Activated CD8-positive, alpha-beta memory T cell treated with anti-CD3 and anti-CD28 coated beads, Interleukin-2, amount 10 ng/mL, durations not matched to agents 7 days and 5 days (primary cell): ENCODE results near the gene CARD8. TPM values are rescaled to one million over a fixed set of nuclear protein-coding genes. Genes with fewer than 3 reads are reported as not detected.
"Not testable (repeated sequence)": the region's sequence is repeated elsewhere in the genome, so short reads cannot be mapped to it uniquely, and the experiment has no call there.

ENCODE experiments used
- ATAC-seq: fragments of 150-1000 bp; cut with Tn5 transposase; one replicate; pipeline ENCODE4 v1.10.0; 2021; ENCODE audit warnings: moderate library complexity
- CTCF ChIA-PET: fragments of 350-600 bp; sonication (Branson Sonifier 250); formaldehyde crosslinking; loops from one replicate; lab custom pipeline; 2021; ENCODE audit warnings: antibody characterized with exemption; lab: Charles Lee
- DNase-seq: peaks from one replicate; pipeline ENCODE4 v3.0.0-alpha.2; 2020
- H3K27ac Mint-ChIP-seq: one replicate; pipeline ENCODE4 v1.8.0; 2021; ENCODE audit warnings: mild to moderate bottlenecking, mixed read lengths
- H3K27me3 Mint-ChIP-seq: one replicate; pipeline ENCODE4 v1.8.0; 2021; ENCODE audit warnings: mixed read lengths
- H3K36me3 Mint-ChIP-seq: one replicate; pipeline ENCODE4 v1.8.0; 2021; ENCODE audit warnings: mild to moderate bottlenecking, mixed read lengths
- H3K4me1 Mint-ChIP-seq: one replicate; pipeline ENCODE4 v1.8.0; 2021; ENCODE audit warnings: mixed read lengths
- H3K4me3 Mint-ChIP-seq: one replicate; pipeline ENCODE4 v1.8.0; 2021; ENCODE audit warnings: mild to moderate bottlenecking, moderate library complexity, mixed read lengths
- H3K9me3 Mint-ChIP-seq: one replicate; pipeline ENCODE4 v1.8.0; 2022; ENCODE audit warnings: low read depth, mixed read lengths
- total RNA-seq, 2 experiments: library from RNA; stranded (reverse); gene quantifications; one replicate each; pipeline ENCODE4 v1.2.3, GENCODE V29; 2021

Gene CARD8
- total RNA-seq, 2 experiments from 2014 or later, result 182 to 219 TPM

- ATAC-seq, result no peak
- CTCF ChIA-PET, result interaction anchor here (1.2 to 6.9 kb wide), 2 partner anchors 20 to 27 kb away, joined by 3 to 41 read pairs; no protein-coding TSS in a partner anchor
- Mint-ChIP-seq H3K9me3 (peaks cover 8% of the 10 kb centered on the region), H3K4me1 (peaks cover 10% of the 10 kb centered on the region), H3K36me3 (peaks cover 10% of the 10 kb centered on the region), H3K4me3 (no peak overlapping the region), H3K27me3 (peaks cover 11% of the 10 kb centered on the region), H3K27ac (no peak overlapping the region)
- no peak for DNase-seq
These were observed 32.0 kb upstream of the CARD8 start for GRCh38 chr19:48287748-48288147.

DNA sequence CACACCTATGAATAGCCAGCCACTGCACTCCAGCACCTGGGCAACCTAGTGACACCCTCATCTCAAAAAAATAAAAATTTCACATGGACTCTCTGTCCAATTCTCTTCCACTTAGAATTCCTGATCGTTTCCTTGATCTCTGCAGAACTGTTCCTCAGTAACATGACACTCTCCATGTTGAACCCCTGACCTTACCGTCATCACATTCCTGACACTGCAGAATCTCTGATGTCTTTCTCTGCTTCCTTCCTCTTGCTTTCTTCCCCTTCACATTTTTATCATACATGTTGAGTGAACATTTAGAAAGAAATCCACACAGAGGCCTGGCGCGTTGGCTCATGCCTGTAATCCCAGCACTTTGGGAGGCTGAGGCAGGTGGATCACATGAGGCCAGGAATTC is 29.2 kb upstream of the CARD8 start:
- ATAC-seq (no peak), DNase-seq (no peak)
- Mint-ChIP-seq H3K27me3 (peaks cover 11% of the 10 kb centered on the region), H3K9me3 (peaks cover 8% of the 10 kb centered on the region), H3K4me3 (no peak overlapping the region), H3K27ac (no peak overlapping the region), H3K36me3 (peaks cover 10% of the 10 kb centered on the region), H3K4me1 (no peaks in the 10 kb centered on the region)
- CTCF ChIA-PET, result no interaction called here

DNA sequence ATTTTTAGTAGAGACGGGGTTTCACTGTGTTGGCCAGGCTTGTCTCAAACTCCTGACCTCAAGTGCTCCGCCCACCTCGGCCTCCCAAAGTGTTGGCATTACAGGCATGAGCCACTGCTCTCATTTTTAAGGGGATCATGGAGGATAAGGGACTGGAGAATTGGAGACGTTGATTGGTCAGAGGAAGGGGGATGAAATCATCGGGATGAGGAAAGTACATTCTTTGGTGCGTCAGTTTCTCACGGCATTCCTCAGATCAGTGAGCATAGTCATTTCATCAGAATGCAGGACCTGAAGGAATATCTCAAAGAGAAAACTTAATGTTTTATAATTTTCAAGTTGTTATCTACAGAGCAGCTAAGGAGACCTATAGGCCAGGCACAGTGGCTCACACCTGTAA is 28.2 kb upstream of the CARD8 start:
- H3K4me3 Mint-ChIP-seq, result no peak overlapping the region
- ATAC-seq, result no peak
- no peak overlapping the region for H3K27ac Mint-ChIP-seq
- CTCF ChIA-PET, result interaction anchor here (1.6 kb wide), 1 partner anchor 31 kb away, joined by 3 read pairs; no protein-coding TSS in a partner anchor
- H3K36me3 Mint-ChIP-seq, result peaks cover 10% of the 10 kb centered on the region
- no peak for DNase-seq
- peaks cover 11% of the 10 kb centered on the region for H3K27me3 Mint-ChIP-seq
- H3K9me3 Mint-ChIP-seq, result peaks cover 8% of the 10 kb centered on the region
- H3K4me1 Mint-ChIP-seq, result no peaks in the 10 kb centered on the region

GRCh38 chr19:48279747-48280146 is 24.0 kb upstream of the CARD8 start:
- Mint-ChIP-seq H3K27ac (no peak overlapping the region), H3K4me1 (no peaks in the 10 kb centered on the region), H3K9me3 (peaks cover 6% of the 10 kb centered on the region), H3K4me3 (no peak overlapping the region), H3K36me3 (peaks cover 8% of the 10 kb centered on the region), H3K27me3 (peaks cover under 1% of the 10 kb centered on the region)
- CTCF ChIA-PET, result no interaction called here
- ATAC-seq, result no peak
- no peak for DNase-seq

DNA sequence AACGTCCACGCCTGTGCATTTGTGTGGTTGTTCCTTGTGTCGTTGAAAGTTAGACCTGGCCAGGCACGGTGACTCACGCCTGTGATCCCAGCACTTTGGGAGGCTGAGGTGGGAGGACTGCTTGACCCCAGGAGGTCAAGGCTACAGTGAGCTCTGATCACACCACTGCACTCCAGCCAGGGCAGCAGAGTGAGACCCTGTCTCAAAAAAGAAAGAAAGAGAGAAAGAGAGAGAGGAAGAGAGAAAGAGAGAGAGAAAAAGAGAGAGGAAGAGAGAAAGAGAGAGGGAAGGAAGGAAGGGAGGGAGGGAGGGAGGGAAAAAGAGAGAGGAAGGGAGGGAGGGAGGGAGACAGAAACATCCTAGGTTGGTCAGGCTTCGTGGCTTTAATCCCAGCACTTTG is 19.2 kb upstream of the CARD8 start:
- H3K27me3 Mint-ChIP-seq, result peaks cover 24% of the 10 kb centered on the region
- ATAC-seq (no peak), DNase-seq (no peak)
- peaks cover 2% of the 10 kb centered on the region for H3K4me1 Mint-ChIP-seq
- H3K4me3 Mint-ChIP-seq, result no peak overlapping the region
- CTCF ChIA-PET, result no interaction called here
- no peak overlapping the region for H3K27ac Mint-ChIP-seq
- H3K9me3 Mint-ChIP-seq, result no peaks in the 10 kb centered on the region
- H3K36me3 Mint-ChIP-seq, result no peaks in the 10 kb centered on the region

DNA sequence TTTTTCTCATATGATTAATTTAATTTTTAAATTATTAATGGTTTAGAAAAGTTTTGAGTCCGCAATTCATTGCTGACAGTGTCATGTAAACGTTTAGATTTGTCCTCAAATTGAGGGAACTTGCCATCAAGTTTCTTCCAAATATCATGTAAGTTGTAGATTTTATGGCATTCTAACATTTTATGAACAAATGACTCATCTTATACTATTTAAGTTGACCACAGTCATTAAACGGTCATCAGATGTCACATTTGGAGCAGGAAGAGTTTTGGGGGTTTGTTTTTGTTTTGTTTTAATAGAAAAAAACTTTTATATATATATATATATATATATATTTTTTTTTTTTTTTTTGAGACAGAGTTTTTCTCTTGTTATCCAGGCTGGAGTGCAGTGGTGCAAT is 18.5 kb upstream of the CARD8 start:
- H3K36me3 Mint-ChIP-seq, result no peaks in the 10 kb centered on the region
- H3K27me3 Mint-ChIP-seq, result peaks cover 29% of the 10 kb centered on the region
- H3K4me3 Mint-ChIP-seq, result no peak overlapping the region
- peaks cover 7% of the 10 kb centered on the region for H3K4me1 Mint-ChIP-seq
- no peak overlapping the region for H3K27ac Mint-ChIP-seq
- DNase-seq (no peak), ATAC-seq (no peak)
- CTCF ChIA-PET, result interaction anchor here (1.6 kb wide), 1 partner anchor 16 kb away, joined by 6 read pairs; no protein-coding TSS in a partner anchor
- no peaks in the 10 kb centered on the region for H3K9me3 Mint-ChIP-seq

GRCh38 chr19:48271531-48272151 is 15.9 kb upstream of the CARD8 start:
- DNase-seq, result peak; percentile 45
- Mint-ChIP-seq H3K27me3 (peaks cover 30% of the 10 kb centered on the region), H3K9me3 (no peaks in the 10 kb centered on the region), H3K4me1 (peaks cover 11% of the 10 kb centered on the region), H3K27ac (no peak overlapping the region), H3K4me3 (peak overlapping the region; percentile 72), H3K36me3 (no peaks in the 10 kb centered on the region)
- ATAC-seq, result peak; percentile 51
- CTCF ChIA-PET, result interaction anchor here (1.4 to 3.1 kb wide), 5 partner anchors 10 to 313 kb away, joined by 5 to 19 read pairs (median 5); no protein-coding TSS in a partner anchor

- DNase-seq, H3K9me3 Mint-ChIP-seq, ATAC-seq, H3K27ac Mint-ChIP-seq, H3K36me3 Mint-ChIP-seq: not testable (repeated sequence)
- Mint-ChIP-seq H3K4me1 (peaks cover 14% of the 10 kb centered on the region), H3K4me3 (peak overlapping the region; percentile 49), H3K27me3 (peaks cover 30% of the 10 kb centered on the region)
- CTCF ChIA-PET, result interaction anchor here (1.2 to 4.1 kb wide), 4 partner anchors 9 to 339 kb away, joined by 3 to 41 read pairs (median 19); no protein-coding TSS in a partner anchor
These were observed 13.9 kb upstream of the CARD8 start for GRCh38 chr19:48269617-48270026.

- not testable (repeated sequence) for H3K4me3 Mint-ChIP-seq, H3K9me3 Mint-ChIP-seq, H3K27ac Mint-ChIP-seq, ATAC-seq, H3K36me3 Mint-ChIP-seq, DNase-seq
- peaks cover 13% of the 10 kb centered on the region for H3K27me3 Mint-ChIP-seq
- peaks cover 26% of the 10 kb centered on the region for H3K4me1 Mint-ChIP-seq
- CTCF ChIA-PET, result interaction anchor here (1.0 to 1.9 kb wide), 4 partner anchors 9 to 68 kb away, joined by 3 to 7 read pairs (median 6); partner anchors contain the start of gene CARD8
These were observed 9.6 kb upstream of the CARD8 start for GRCh38 chr19:48265326-48265725.

DNA sequence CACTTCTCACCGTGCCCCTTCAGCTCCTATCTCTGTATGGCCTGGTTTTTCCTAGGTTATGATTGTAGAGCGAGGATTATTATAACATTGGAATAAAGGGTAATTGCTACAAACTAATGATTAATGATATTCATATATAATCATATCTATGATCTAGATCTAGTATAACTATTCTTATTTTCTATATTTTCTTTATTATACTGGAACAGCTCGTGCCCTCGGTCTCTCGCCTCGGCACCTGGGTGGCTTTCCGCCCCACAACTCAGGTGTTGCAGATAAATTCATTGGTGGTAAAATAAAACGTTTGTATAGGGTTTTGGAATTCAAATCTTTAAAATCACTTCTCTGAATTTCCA is 4.6 kb upstream of the CARD8 start:
- not testable (repeated sequence) for ATAC-seq, H3K9me3 Mint-ChIP-seq, H3K27me3 Mint-ChIP-seq, H3K36me3 Mint-ChIP-seq, DNase-seq
- CTCF ChIA-PET, result interaction anchor here (0.6 to 3.0 kb wide), 22 partner anchors 9 to 357 kb away, joined by 3 to 23 read pairs (median 6); partner anchors contain the start of gene PLA2G4C
- Mint-ChIP-seq H3K27ac (peak overlapping the region; percentile 96), H3K4me1 (peaks cover 37% of the 10 kb centered on the region), H3K4me3 (peak overlapping the region; percentile 78)

GRCh38 chr19:48258992-48259391 is 3.3 kb upstream of the CARD8 start:
- H3K27ac Mint-ChIP-seq, result peak overlapping the region; percentile 96
- H3K36me3 Mint-ChIP-seq, ATAC-seq, H3K9me3 Mint-ChIP-seq, DNase-seq, H3K27me3 Mint-ChIP-seq: not testable (repeated sequence)
- peaks cover 48% of the 10 kb centered on the region for H3K4me1 Mint-ChIP-seq
- H3K4me3 Mint-ChIP-seq, result peak overlapping the region; percentile 78
- CTCF ChIA-PET, result interaction anchor here (1.1 to 3.0 kb wide), 5 partner anchors 10 to 105 kb away, joined by 3 to 23 read pairs (median 16); partner anchors contain the start of genes SYNGR4 and TMEM143

- Mint-ChIP-seq H3K27ac (peak overlapping the region; percentile 96), H3K36me3 (peaks cover 13% of the 10 kb centered on the region), H3K4me1 (peaks cover 52% of the 10 kb centered on the region), H3K4me3 (peak overlapping the region; percentile 78), H3K9me3 (no peaks in the 10 kb centered on the region), H3K27me3 (no peaks in the 10 kb centered on the region)
- peak; percentile 22 for ATAC-seq
- DNase-seq, result peak; percentile 62
- CTCF ChIA-PET, result interaction anchor here (1.2 to 1.3 kb wide), 2 partner anchors 9 to 10 kb away, joined by 3 to 6 read pairs; no protein-coding TSS in a partner anchor
These were observed 2.6 kb upstream of the CARD8 start for GRCh38 chr19:48258350-48258749.

GRCh38 chr19:48254529-48254970 is 1.2 kb downstream of the CARD8 start:
- no peaks in the 10 kb centered on the region for H3K27me3 Mint-ChIP-seq
- H3K9me3 Mint-ChIP-seq, result no peaks in the 10 kb centered on the region
- peak overlapping the region; percentile 100 for H3K27ac Mint-ChIP-seq
- H3K4me3 Mint-ChIP-seq, result peak overlapping the region; percentile 97
- no peak for DNase-seq
- peaks cover 37% of the 10 kb centered on the region for H3K36me3 Mint-ChIP-seq
- ATAC-seq, result no peak
- H3K4me1 Mint-ChIP-seq, result peaks cover 69% of the 10 kb centered on the region
- CTCF ChIA-PET, result no interaction called here

- Mint-ChIP-seq H3K27ac (peak overlapping the region; percentile 100), H3K9me3 (no peaks in the 10 kb centered on the region), H3K4me3 (peak overlapping the region; percentile 97), H3K36me3 (peaks cover 40% of the 10 kb centered on the region), H3K27me3 (no peaks in the 10 kb centered on the region), H3K4me1 (peaks cover 69% of the 10 kb centered on the region)
- CTCF ChIA-PET, result no interaction called here
- no peak for DNase-seq
- no peak for ATAC-seq
These were observed 1.7 kb downstream of the CARD8 start for GRCh38 chr19:48253999-48254398.
